Activated gamma-delta T cell (primary cell): ENCODE results near the gene ADAMTS7.
"Not testable (repeated sequence)": the region's sequence is repeated elsewhere in the genome, so short reads cannot be mapped to it uniquely, and the experiment has no call there.

Experiments used
- DNase-seq: peaks from one replicate; lab custom pipeline; 2025; lab: John Stamatoyannopoulos, UW

ADAMTS7 gene

GRCh38 chr15:78831229-78832207 is 20.3 kb upstream of the ADAMTS7 start:
- no peak for DNase-seq

GRCh38 chr15:78830514-78831228 is 19.4 kb upstream of the ADAMTS7 start:
- no peak for DNase-seq

GRCh38 chr15:78828920-78829319 is 17.7 kb upstream of the ADAMTS7 start:
- no peak for DNase-seq

- no peak for DNase-seq
Observed at GRCh38 chr15:78822514-78822913, 11.2 kb upstream of the ADAMTS7 start.

- no peak for DNase-seq
Observed at GRCh38 chr15:78811825-78812183, 540 bp upstream of the ADAMTS7 start.

- DNase-seq, result no peak
Observed at GRCh38 chr15:78810362-78811123, 721 bp downstream of the ADAMTS7 start.

- DNase-seq, result no peak
Observed at GRCh38 chr15:78810003-78810361, 1.3 kb downstream of the ADAMTS7 start.

GRCh38 chr15:78808550-78808949 is 2.7 kb downstream of the ADAMTS7 start:
- DNase-seq, result no peak

- no peak for DNase-seq
Observed at GRCh38 chr15:78807359-78807758, 3.9 kb downstream of the ADAMTS7 start.

- DNase-seq, result no peak
Observed at GRCh38 chr15:78804391-78804792, 6.9 kb downstream of the ADAMTS7 start.

GRCh38 chr15:78800806-78801205 is 10.5 kb downstream of the ADAMTS7 start:
- DNase-seq, result no peak

- DNase-seq, result no peak
Observed at GRCh38 chr15:78800189-78800588, 11.1 kb downstream of the ADAMTS7 start.

GRCh38 chr15:78799102-78799501 is 12.2 kb downstream of the ADAMTS7 start:
- DNase-seq, result not testable (repeated sequence)

- not testable (repeated sequence) for DNase-seq
Observed at GRCh38 chr15:78798355-78798754, 12.9 kb downstream of the ADAMTS7 start.

GRCh38 chr15:78797951-78798350 is 13.3 kb downstream of the ADAMTS7 start:
- no peak for DNase-seq

GRCh38 chr15:78796510-78796909 is 14.8 kb downstream of the ADAMTS7 start:
- DNase-seq, result no peak

GRCh38 chr15:78795043-78795442 is 16.2 kb downstream of the ADAMTS7 start:
- DNase-seq, result no peak

GRCh38 chr15:78794446-78794845 is 16.8 kb downstream of the ADAMTS7 start:
- DNase-seq, result not testable (repeated sequence)

- no peak for DNase-seq
Observed at GRCh38 chr15:78791357-78791756, 19.9 kb downstream of the ADAMTS7 start.

- no peak for DNase-seq
Observed at GRCh38 chr15:78790027-78790426, 21.2 kb downstream of the ADAMTS7 start.

GRCh38 chr15:78789615-78790014 is 21.6 kb downstream of the ADAMTS7 start:
- DNase-seq, result no peak

- no peak for DNase-seq
Observed at GRCh38 chr15:78788016-78788660, 23.1 kb downstream of the ADAMTS7 start.
